Mucosa of descending colon (tissue), 3 donors: ENCODE data around the gene CAPRIN1. TPM values are rescaled to one million over a fixed set of nuclear protein-coding genes. Genes with fewer than 3 reads are reported as not detected.
A peak's percentile ranks its signal among the peaks of the same experiment; 100 is the strongest.

Experiments
- ATAC-seq: fragments of 200-7000 bp; cut with Tn5 transposase; one replicate; pipeline ENCODE4 v1.9.1; 2020; ENCODE audit warnings: mild to moderate bottlenecking, moderate library complexity
- DNase-seq, 3 donors: peaks; one replicate each; pipeline ENCODE4 v3.0.0-alpha.2; 2020
- H3K36me3 ChIP-seq: fragments of 200-600 bp; one replicate; pipeline ENCODE4 v1.8.0; 2021; ENCODE audit warnings: low read depth, mild to moderate bottlenecking
- H3K4me1 ChIP-seq: fragments of 200-600 bp; one replicate; pipeline ENCODE4 v1.8.0; 2021; ENCODE audit warnings: low read depth, mild to moderate bottlenecking
- H3K4me3 ChIP-seq: fragments of 200-600 bp; one replicate; pipeline ENCODE4 v1.8.0; 2021; ENCODE audit warnings: mild to moderate bottlenecking
- H3K9me3 ChIP-seq: fragments of 200-600 bp; one replicate; pipeline ENCODE4 v1.8.0; 2021; ENCODE audit warnings: mild to moderate bottlenecking
- intact Hi-C, 2 donors: fragments of 100-400 bp; cut with DNase I in 1 of 2; cut with micrococcal nuclease in 1 of 2; formaldehyde crosslinking; loops; one replicate each; pipeline versions ENCODE4 v1.11.0 to v1.11.1; 2022; cut with DNase I, micrococcal nuclease
- total RNA-seq, 3 donors: library from RNA; stranded (reverse); fragmentation: NEBNext Ultra II Directional in 2 of 3; extraction: Animal tissue kit (Norgen Biotek cat#: 25700) in 2 of 3; gene quantifications; one replicate each; pipeline versions ENCODE4 v1.2.1 to v1.2.4, GENCODE V29; 2021 to 2023
- TF ChIP-seq, protein P1 (sequence below): fragments of 200-600 bp; IDR thresholded peaks from one replicate; pipeline ENCODE4 v1.8.0; 2022; ENCODE audit warnings: antibody characterized with exemption, mild to moderate bottlenecking
- donor health status: DM: no; HTN: no; CAD: no; lungs with moderate emphysema.
- donor health status: DM: no; HTN: no; CAD: no.
- donor health status: DM: no; HTN: yes; CAD: no.

The CAPRIN1 gene
- total RNA-seq, 3 donors from 2014 or later: 157 to 175 (median 172) TPM

DNA sequence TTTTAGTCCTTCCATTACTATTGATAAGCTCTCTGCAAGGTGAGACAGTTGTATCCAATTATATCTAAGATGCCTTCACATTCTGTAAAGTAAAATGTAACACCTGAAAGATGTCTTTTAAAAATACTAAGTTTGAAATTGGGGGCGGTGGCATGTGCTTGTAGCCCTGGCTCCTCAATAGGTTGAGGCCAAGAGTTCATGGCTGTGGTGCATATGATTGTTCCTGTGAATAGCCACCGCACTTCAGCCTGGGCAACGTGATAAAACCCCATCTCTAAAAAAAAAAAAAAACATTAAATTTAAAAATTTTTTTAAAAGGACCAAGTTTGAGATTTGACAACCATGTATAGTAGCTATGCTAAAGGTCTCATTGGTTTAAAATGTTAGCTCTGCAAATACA, 20.5 kb downstream of the CAPRIN1 start:
- TF ChIP-seq, protein P1, sequence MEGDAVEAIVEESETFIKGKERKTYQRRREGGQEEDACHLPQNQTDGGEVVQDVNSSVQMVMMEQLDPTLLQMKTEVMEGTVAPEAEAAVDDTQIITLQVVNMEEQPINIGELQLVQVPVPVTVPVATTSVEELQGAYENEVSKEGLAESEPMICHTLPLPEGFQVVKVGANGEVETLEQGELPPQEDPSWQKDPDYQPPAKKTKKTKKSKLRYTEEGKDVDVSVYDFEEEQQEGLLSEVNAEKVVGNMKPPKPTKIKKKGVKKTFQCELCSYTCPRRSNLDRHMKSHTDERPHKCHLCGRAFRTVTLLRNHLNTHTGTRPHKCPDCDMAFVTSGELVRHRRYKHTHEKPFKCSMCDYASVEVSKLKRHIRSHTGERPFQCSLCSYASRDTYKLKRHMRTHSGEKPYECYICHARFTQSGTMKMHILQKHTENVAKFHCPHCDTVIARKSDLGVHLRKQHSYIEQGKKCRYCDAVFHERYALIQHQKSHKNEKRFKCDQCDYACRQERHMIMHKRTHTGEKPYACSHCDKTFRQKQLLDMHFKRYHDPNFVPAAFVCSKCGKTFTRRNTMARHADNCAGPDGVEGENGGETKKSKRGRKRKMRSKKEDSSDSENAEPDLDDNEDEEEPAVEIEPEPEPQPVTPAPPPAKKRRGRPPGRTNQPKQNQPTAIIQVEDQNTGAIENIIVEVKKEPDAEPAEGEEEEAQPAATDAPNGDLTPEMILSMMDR: no peak
- peaks cover 26% of the 10 kb centered on the region for H3K4me1 ChIP-seq
- no peak for ATAC-seq
- DNase-seq: no peak
- peaks cover 4% of the 10 kb centered on the region for H3K36me3 ChIP-seq
- no peak overlapping the region for H3K4me3 ChIP-seq
- intact Hi-C loops: no loop called here
- H3K9me3 ChIP-seq: no peaks in the 10 kb centered on the region

DNA sequence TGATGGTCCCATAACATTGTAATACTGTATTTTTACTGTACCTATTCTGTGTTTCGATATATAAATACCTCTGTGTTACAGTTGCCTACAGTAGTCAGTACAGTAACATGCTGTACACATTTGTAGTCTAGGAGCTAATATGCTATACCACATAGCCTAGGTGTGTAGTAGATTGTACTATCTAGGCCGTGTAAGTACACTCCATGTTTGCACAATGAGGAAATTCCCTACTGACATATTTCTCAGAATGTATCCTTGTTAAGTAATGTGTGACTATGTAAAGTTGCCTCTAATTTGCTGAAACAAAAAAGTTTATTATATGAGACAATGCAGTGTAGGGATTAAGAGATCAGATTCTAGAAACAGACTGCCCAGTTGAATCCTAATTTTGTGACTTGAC, 21.3 kb downstream of the CAPRIN1 start:
- DNase-seq: no peak
- peak; percentile 70 for ATAC-seq
- Histone ChIP-seq H3K9me3 (no peaks in the 10 kb centered on the region), H3K4me1 (peaks cover 21% of the 10 kb centered on the region), H3K4me3 (no peak overlapping the region), H3K36me3 (peaks cover 9% of the 10 kb centered on the region)
- TF ChIP-seq, protein P1: no peak
- intact Hi-C loops: no loop called here

- ATAC-seq (peak; percentile 58), DNase-seq (no peak)
- Histone ChIP-seq H3K9me3 (no peaks in the 10 kb centered on the region), H3K4me3 (no peak overlapping the region), H3K36me3 (peaks cover 15% of the 10 kb centered on the region), H3K4me1 (peaks cover 15% of the 10 kb centered on the region)
- intact Hi-C loops: no loop called here
- TF ChIP-seq, protein P1: no peak
Measured at GRCh38 chr11:34074391-34074790, 22.9 kb downstream of the CAPRIN1 start.

- intact Hi-C loops: no loop called here
- H3K4me3 ChIP-seq: no peak overlapping the region
- H3K9me3 ChIP-seq: no peaks in the 10 kb centered on the region
- DNase-seq (no peak), ATAC-seq (peak; percentile 70)
- H3K4me1 ChIP-seq: peaks cover 15% of the 10 kb centered on the region
- peaks cover 25% of the 10 kb centered on the region for H3K36me3 ChIP-seq
- TF ChIP-seq, protein P1: no peak
Measured at GRCh38 chr11:34075178-34075820, 23.8 kb downstream of the CAPRIN1 start.

DNA sequence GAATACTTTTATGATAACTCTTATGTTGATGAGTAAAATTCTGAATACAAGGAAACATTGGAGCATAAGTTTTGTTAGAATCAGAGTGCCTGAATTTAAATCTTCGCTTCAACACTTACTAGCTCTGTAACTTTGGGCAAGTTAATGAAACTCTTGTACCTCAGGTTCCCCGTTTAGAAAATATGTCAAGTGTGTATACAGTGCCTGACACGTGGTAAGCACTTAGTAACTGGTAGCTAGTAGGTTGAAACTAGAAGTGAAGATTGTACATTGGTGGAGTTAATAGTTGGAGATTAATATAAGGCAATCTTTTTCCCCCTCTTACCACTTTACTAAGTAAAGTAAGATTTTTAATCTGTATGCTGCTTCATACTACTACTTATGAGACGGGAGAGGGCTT, 29.1 kb downstream of the CAPRIN1 start:
- TF ChIP-seq, protein P1: no peak
- DNase-seq (no peak), ATAC-seq (no peak)
- Histone ChIP-seq H3K9me3 (no peaks in the 10 kb centered on the region), H3K36me3 (peaks cover 51% of the 10 kb centered on the region), H3K4me3 (no peak overlapping the region), H3K4me1 (no peaks in the 10 kb centered on the region)
- intact Hi-C loops: no loop called here

- Histone ChIP-seq H3K9me3 (no peaks in the 10 kb centered on the region), H3K36me3 (peaks cover 33% of the 10 kb centered on the region), H3K4me1 (no peaks in the 10 kb centered on the region), H3K4me3 (no peak overlapping the region)
- intact Hi-C loops: no loop called here
- TF ChIP-seq, protein P1: no peak
- no peak for DNase-seq
- no peak for ATAC-seq
Measured at GRCh38 chr11:34084637-34085036, 33.1 kb downstream of the CAPRIN1 start.
